ENCODE results near the gene HOMER3.

Gene HOMER3

DNA sequence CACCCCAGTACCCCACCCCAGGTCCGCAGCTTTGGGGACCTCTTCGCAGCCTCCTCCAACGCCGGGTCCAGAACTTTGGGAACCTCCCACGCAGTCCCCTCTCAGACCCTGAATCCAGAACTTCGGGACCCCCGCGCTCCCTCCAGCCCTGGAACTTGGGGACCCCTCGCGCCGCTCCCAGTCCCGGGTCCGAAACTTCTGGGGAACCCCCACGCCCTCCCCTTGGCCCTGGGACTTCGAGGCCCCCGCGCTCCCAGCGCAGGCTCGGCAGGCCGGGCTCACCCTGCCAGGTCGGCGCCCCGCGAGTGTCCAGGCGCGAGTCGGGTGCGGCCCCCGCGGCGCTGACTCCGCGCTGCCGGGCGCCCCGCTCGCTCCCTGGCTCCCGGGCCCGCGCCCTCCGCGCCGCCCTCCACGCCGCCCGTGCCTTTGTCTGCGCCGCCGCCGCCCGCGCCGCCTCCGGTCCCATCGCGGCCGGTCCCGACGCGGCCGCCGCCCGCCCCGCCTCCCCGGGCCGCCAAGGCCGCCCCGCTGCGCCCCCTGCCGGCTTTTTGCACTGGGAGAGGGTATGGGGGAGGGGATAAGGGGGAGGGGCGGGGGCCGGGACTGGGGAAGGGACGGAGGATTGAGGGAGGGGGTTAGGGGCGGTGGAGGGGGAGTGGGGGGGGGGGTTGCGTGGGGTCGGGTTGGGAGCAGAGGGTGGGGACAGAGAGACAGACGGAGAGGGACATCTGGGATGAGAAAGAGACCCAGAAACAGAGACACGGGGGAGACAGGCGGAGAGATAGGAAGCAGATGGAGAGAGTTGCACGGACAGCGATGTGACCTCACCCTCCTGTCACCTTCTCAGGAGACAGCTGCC, at the start of gene HOMER3:
Gene HOMER3, minus strand, starts transcription at position 449 of the 859 bp plus-strand sequence. CDS start 2,235 bp downstream, outside the sequence.
- H3K4me3 Mint-ChIP-seq, result peak within 1 kb of the TSS; percentile 80
- peaks cover 63% of the 10 kb centered on the region for H3K27me3 Mint-ChIP-seq
- H3K4me1 Mint-ChIP-seq, result peaks cover 20% of the 10 kb centered on the region
- peak; percentile 86 for ATAC-seq
- H3K9me3 Mint-ChIP-seq, result no peaks in the 10 kb centered on the region
- H3K27ac Mint-ChIP-seq, result peak within 1 kb of the TSS in 1 of 2 donors; percentile 42
- DNase-seq, result peak; percentile 67 to 73

DNA sequence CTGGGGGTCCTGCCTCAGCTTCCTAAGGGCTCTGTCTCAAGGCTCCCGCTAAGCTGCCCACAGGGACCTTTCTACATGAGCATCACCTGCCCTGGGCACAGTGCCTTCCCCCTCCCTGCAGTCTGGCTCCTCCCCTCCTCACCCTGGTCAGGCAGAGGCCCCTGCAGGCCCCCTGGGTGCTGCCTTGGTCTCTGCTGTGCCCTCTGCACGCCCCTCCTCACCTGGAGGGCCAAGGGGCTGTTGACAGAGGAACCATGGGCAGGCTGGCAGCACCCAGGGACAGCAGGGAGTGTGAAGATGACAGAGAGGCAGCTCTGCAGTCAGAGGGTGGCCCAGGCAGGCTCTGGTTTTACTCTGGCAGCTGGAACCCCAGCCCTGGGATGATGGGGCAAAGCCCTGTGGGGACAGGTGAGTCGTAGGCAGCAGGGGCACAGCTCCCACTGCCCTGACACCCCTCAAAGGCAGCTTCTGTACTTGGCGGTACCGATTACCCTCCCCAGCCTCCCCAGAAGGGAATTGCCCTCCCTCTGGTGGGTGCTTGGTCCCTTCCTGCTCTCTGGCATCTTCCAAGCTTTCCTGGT, 49.2 kb upstream of the HOMER3 start:
- no peaks in the 10 kb centered on the region for H3K4me1 Mint-ChIP-seq
- peaks cover 31% of the 10 kb centered on the region for H3K27me3 Mint-ChIP-seq
- DNase-seq (no peak), ATAC-seq (peak; percentile 35)
- H3K4me3 Mint-ChIP-seq, result no peak overlapping the region
- H3K9me3 Mint-ChIP-seq, result no peaks in the 10 kb centered on the region
- peak overlapping the region in 1 of 2 donors; percentile 54 for H3K27ac Mint-ChIP-seq

DNA sequence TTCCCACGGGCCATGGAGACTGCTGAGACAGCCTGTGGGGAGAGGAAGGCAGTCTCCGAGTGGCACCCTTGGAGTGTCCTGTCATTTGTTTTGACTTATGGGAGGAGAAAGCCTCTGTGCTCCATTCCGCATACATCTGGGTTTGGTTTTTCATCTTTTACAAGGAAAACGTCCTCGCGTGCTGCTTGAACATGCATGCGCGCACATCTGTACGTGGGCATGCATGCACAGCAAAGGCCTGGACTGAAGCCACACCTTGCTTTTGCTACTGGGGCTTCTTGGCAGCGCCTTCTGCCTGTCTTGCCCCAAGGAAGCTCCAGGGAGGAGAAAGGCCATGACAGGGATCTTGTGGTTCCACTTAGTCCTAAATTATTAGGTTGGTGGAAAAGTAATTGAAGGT, 48.3 kb upstream of the HOMER3 start:
- Mint-ChIP-seq H3K4me1 (no peaks in the 10 kb centered on the region), H3K27ac (no peak overlapping the region), H3K4me3 (no peak overlapping the region), H3K27me3 (peaks cover 40% of the 10 kb centered on the region), H3K9me3 (no peaks in the 10 kb centered on the region)
- no peak for DNase-seq
- ATAC-seq, result no peak

DNA sequence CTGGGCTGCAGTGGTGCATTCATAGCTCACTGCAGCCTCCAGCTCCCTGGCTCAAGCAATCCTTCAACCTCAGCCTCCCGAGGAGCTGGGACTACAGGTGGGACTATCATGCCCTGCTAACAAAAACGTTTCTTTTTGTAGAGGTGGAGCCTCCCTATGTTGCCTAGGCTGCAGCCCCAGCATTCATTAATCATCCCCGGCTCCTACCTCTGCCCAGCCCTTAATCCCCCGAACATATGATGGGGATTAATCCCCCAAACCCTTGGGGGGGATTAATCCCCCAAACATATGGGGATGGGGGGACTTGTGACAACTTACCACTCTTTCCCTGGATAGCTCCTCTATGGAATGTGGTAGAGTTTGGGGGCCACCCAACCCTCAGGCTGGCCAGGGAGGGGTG, 46.4 kb upstream of the HOMER3 start:
- Mint-ChIP-seq H3K4me1 (no peaks in the 10 kb centered on the region), H3K27me3 (peaks cover 50% of the 10 kb centered on the region), H3K9me3 (no peaks in the 10 kb centered on the region), H3K4me3 (no peak overlapping the region), H3K27ac (no peak overlapping the region)
- no peak for ATAC-seq
- no peak for DNase-seq

DNA sequence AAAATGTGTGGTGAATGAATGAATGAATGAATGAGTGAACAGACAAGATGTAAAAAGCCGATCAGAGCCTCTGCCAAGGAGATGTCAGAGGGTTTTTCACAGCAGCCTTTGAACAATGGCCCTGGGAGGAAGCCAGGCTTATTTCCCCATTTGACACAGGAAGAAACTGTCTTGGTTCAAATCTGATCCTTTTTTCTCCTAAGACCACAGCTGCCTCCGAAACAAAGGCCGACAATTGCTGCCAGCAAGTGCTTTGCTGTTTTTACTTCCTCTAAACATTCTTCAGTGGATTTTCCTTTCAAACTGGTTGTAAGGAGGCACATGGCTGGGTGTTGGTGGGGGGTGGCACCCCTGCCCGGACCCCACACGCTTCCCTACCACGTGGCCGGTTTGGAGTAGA, 44.2 kb upstream of the HOMER3 start:
- Mint-ChIP-seq H3K27ac (no peak overlapping the region), H3K9me3 (no peaks in the 10 kb centered on the region), H3K27me3 (peaks cover 60% of the 10 kb centered on the region), H3K4me3 (no peak overlapping the region), H3K4me1 (no peaks in the 10 kb centered on the region)
- no peak for ATAC-seq
- DNase-seq, result no peak

DNA sequence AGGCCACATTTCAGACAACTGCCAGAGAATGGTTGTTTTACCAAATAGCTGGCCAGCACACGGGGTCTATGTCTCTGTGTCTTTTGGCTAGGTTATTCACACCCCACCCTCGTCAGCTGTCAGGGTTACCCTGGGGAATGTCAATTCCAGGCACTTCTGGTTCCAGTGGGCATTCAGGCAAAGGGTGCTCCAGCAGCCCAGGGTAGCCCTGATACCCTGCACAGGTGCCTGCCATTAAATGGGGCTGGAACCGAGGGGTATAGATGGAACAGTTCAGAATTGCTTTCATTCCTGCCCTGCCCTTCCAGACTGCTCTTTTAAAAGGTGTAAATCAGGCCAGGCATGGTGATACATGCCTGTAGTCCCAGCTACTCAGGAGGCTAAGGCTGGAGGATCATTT, 43.2 kb upstream of the HOMER3 start:
- ATAC-seq (no peak), DNase-seq (no peak)
- peaks cover 60% of the 10 kb centered on the region for H3K27me3 Mint-ChIP-seq
- no peaks in the 10 kb centered on the region for H3K4me1 Mint-ChIP-seq
- H3K9me3 Mint-ChIP-seq, result no peaks in the 10 kb centered on the region
- no peak overlapping the region for H3K4me3 Mint-ChIP-seq
- no peak overlapping the region for H3K27ac Mint-ChIP-seq

DNA sequence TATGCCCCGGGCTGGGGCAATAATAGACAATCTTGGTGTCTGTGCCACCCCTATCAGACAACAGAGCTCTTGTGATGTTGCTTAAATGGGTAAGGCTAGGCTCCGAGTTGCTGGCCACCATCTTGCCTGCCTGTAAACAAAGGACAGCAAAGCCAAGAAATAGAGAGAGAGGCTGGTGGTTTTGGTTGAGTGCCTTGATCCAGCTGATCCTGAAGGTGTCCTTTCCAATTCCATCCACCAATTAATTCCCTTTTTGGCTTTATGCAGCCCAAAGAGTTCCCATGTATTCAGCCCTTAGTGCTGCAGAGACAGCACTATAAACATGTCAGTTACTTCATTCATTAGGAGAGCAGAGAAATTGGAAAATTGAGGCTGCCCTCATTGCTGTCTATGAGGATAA, 41.7 kb upstream of the HOMER3 start:
- Mint-ChIP-seq H3K27ac (peak overlapping the region in 1 of 2 donors; percentile 13), H3K9me3 (no peaks in the 10 kb centered on the region), H3K27me3 (peaks cover 53% of the 10 kb centered on the region), H3K4me3 (no peak overlapping the region), H3K4me1 (no peaks in the 10 kb centered on the region)
- no peak for DNase-seq
- ATAC-seq, result no peak

DNA sequence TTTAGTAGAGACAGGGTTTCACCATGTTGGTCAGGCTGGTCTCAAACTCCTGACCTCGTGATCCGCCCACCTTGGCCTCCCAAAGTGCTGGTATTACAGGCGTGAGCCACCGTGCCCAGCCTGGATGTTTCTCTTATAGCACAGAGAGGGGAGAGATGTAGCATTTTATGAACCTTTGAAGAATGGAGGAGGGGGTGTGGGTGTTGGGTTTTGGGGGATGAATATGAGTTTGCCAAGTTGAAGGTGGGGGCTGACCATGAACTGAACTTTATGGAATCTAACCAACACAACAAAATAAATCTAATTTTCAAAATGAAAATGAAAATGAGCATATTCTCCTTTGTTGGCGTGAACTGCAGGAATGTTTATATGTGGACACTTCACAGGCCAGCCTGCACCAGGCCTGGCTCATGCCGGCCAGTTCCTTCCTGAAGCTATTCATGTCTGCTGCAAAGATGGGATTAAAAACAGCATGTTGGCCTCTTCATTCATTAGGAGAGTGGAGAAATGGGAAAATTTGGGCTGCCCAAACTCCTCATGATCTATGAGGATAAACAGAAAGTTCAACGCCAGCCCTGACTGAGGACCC, 39.5 kb upstream of the HOMER3 start:
- Mint-ChIP-seq H3K4me1 (no peaks in the 10 kb centered on the region), H3K27ac (no peak overlapping the region), H3K27me3 (peaks cover 32% of the 10 kb centered on the region), H3K9me3 (no peaks in the 10 kb centered on the region), H3K4me3 (no peak overlapping the region)
- ATAC-seq (no peak), DNase-seq (no peak)

DNA sequence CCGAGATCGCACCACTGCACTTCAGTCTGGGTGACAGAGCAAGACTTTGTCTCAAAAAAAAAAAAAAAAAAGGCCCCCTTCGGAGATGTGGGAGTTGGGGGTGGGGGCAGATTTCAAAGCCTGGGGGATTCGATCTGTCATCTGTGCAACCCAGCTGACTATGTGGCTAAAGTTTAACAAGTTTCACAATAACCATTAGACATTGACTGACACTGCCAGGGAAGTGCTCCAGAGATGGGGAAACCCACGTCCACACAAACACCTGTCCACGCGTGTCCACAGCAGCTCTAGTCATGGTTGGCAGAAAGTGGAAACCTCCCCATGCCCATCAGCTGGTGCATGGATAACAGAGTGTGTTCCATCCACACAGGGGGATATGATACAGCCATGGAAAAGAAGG, 37.6 kb upstream of the HOMER3 start:
- H3K4me3 Mint-ChIP-seq, result no peak overlapping the region
- H3K27ac Mint-ChIP-seq, result no peak overlapping the region
- DNase-seq, result no peak

DNA sequence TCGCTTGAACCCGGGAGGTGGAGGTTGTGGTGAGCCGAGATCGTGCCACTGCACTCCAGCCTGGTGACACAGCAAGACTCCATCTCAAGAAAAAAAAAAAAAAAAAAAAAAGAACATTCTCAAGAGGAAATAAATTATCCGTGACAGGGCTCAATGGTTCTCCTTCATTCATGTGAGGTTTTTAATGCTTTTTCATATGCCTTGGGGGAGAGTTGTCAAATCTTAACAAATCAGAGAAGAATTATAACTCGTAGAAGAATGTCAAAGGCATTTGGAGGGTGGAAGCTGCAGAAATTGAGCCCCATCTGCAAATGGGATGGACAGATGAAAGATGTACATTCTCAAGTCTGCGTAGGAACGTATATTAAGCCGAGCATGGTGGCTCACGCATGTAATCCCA, 34.9 kb upstream of the HOMER3 start:
- H3K27ac Mint-ChIP-seq, result no peak overlapping the region
- DNase-seq (no peak), ATAC-seq (no peak)
- no peaks in the 10 kb centered on the region for H3K9me3 Mint-ChIP-seq
- peaks cover 7% of the 10 kb centered on the region for H3K27me3 Mint-ChIP-seq
- H3K4me1 Mint-ChIP-seq, result no peaks in the 10 kb centered on the region
- no peak overlapping the region for H3K4me3 Mint-ChIP-seq

More for the DNA sequence above, 37.6 kb upstream of the HOMER3 start:
- Mint-ChIP-seq H3K27me3 (peaks cover 16% of the 10 kb centered on the region), H3K4me1 (no peaks in the 10 kb centered on the region), H3K9me3 (no peaks in the 10 kb centered on the region)
- ATAC-seq, result no peak

DNA sequence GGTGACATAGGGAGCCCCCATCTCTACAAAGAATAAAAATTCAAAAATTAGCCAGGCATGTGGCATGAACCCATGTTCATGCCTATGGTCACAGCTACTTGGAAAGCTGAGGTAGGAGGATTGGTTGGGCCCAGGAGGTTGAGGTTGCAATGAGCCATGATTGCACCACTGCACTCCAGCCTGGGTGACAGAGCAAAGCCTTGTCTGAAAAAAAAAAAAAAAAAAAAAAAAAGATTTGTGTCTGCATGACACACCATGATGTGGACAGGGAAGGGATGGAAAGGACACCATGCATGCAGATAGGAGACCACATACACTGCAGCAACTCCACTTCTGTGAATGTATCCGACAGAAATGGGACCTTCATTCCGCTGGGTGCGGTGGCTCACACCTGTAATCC, 34.0 kb upstream of the HOMER3 start:
- Mint-ChIP-seq H3K27ac (no peak overlapping the region), H3K27me3 (peaks cover 7% of the 10 kb centered on the region), H3K4me1 (no peaks in the 10 kb centered on the region), H3K9me3 (no peaks in the 10 kb centered on the region), H3K4me3 (no peak overlapping the region)
- no peak for DNase-seq
- ATAC-seq, result no peak

DNA sequence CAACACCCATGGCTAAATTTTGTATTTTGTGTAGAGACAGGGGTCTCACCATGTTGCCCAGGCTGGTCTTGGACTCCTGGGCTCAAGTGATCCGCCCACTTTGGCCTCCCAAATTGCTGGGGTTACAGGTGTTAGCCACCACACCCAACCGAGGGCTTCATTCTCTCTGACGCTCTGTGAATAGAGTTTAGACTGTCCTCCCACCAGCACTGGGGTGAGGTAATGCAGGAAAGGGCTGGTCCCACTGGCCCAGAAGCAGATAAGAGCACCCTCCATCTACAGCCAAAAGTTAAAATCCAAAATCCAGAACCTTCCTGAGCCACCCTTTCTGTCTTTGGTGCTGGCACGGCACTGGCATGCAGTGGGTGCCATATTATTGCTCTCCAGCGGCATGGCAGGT, 31.8 kb upstream of the HOMER3 start:
- no peak for ATAC-seq
- no peaks in the 10 kb centered on the region for H3K4me1 Mint-ChIP-seq
- H3K4me3 Mint-ChIP-seq, result no peak overlapping the region
- no peaks in the 10 kb centered on the region for H3K9me3 Mint-ChIP-seq
- H3K27ac Mint-ChIP-seq, result no peak overlapping the region
- peaks cover 16% of the 10 kb centered on the region for H3K27me3 Mint-ChIP-seq
- no peak for DNase-seq

DNA sequence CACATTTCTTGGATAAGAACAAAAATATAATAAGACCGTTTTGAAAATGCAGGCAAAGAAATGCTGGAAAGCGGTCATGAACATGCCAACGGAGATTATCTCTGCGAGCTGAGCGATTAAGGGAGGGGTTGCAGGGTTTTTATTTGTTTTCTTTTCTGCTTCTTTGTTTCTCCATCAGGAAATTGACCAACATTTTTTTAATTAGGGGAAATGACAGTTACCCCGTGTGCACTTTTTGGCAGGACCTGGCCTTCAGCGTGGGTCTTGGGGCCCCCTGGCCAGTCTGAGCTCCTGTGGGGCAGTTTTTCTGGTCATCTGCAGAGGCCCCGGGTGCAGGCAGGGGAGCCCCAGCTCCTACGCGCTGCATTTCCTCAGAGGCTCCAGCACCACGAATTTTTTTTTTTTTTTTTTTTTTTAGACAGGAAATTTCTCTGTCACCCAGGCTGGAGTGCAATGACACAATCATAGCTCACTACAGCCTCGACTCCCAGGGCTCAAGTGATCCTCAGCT, 31.3 kb upstream of the HOMER3 start:
- Mint-ChIP-seq H3K27ac (no peak overlapping the region), H3K4me3 (no peak overlapping the region), H3K4me1 (no peaks in the 10 kb centered on the region), H3K27me3 (peaks cover 20% of the 10 kb centered on the region), H3K9me3 (no peaks in the 10 kb centered on the region)
- DNase-seq (no peak), ATAC-seq (no peak)

DNA sequence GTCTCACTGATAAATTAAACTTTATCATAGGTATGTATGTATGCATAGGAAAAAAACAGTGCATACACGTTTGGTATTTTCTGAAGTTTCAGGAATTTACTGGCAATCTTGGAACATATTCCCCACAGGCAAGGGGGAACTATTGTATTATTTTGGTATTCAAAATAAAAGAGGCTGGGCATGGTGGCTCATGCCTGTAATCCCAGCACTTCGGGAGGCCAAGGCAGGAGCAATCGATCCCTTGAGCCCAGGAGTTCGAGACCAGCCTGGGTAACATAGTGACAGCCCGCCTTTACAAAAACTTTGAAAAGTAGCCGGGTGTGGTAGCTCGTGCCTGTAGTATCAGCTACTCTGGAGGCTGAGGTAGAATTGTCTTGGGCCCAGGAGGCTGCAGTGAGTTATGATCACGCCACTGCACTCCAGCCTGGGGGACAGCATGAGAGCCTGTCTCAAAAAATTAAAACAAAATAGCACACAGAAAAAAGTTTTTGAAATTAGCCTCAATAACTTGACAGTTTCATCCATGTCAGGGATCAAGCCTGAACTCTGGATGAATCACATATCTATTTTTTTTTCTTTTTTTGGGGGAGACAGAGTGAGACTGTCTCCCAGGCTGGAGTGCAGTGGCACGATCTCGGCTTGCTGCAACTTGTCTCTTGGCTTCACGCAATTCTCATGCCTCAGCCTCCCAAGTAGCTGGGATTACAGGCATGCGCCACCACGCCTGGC, 29.1 kb upstream of the HOMER3 start:
- no peak for DNase-seq
- ATAC-seq, result no peak
- no peak overlapping the region for H3K4me3 Mint-ChIP-seq
- no peaks in the 10 kb centered on the region for H3K9me3 Mint-ChIP-seq
- H3K27me3 Mint-ChIP-seq, result peaks cover 23% of the 10 kb centered on the region
- H3K4me1 Mint-ChIP-seq, result no peaks in the 10 kb centered on the region
- no peak overlapping the region for H3K27ac Mint-ChIP-seq

DNA sequence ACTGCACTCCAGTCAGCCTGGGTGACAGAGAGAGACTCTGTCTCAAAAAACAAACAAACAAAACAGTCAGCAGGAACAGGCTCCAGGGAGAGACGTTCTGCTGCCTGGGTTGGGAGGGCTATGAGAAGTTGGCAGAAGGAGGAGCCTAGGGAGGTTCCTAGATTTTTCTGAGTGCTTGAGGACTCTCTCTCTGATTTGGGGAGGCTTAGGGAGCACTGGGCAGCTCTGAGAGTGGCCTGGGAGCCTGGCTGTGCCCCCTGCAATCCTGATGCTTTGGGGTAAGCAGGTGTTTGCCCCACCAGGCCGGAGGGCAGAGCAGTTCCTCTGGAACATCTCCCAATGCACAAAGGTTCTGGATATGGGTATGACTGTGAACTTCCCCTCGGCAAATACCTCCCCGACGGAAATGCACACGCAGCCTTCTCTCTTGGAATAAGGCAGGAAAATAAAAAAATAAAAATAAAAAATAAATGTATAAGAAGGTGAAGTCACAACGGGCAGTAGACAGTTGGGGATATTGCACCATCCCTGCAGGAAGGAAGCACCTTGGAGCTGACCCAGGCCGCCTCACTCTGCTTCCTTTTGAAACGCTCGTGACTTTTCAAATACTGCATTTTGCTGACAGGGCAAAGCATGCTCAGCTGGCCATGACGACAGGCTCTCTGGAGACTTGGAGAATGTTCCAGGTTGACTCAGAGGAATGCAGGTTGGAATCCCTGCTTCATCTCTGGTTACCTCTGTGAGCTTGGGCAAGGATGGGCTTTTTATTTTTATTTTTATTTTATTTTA, 26.5 kb upstream of the HOMER3 start:
- Mint-ChIP-seq H3K4me1 (no peaks in the 10 kb centered on the region), H3K27ac (no peak overlapping the region), H3K27me3 (peaks cover 16% of the 10 kb centered on the region), H3K4me3 (no peak overlapping the region), H3K9me3 (no peaks in the 10 kb centered on the region)
- no peak for DNase-seq
- no peak for ATAC-seq

Data from stimulated activated naive CD8-positive, alpha-beta T cell treated with anti-CD3 and anti-CD28 coated beads, Interleukin-15, amount 100 ng/mL, for 72 hours (primary cell).